Suprapubic skin (tissue), 4 donors: Measurements from ENCODE around the gene TEAD2.

Source experiments
- CTCF ChIP-seq, 2 donors: fragments of 200-600 bp in 1 of 2; fragments of 450-650 bp in 1 of 2; sonication (generic) in 1 of 2; IDR thresholded peaks; one replicate each; pipeline ENCODE4 v1.5.1; 2016 to 2019; ENCODE audit warnings: antibody characterized with exemption in 2 of 2, mild to moderate bottlenecking in 1 of 2, moderate library complexity in 1 of 2
- EP300 ChIP-seq: sonication (generic); formaldehyde crosslinking; IDR thresholded peaks from one replicate; pipeline ENCODE4 v1.6.1; 2017; ENCODE audit warnings: antibody characterized with exemption
- POLR2A ChIP-seq, 2 donors: fragments of 450-650 bp; IDR thresholded peaks; one replicate each; pipeline ENCODE4 v1.6.1; 2017; ENCODE audit warnings: antibody characterized with exemption in 2 of 2, mild to moderate bottlenecking in 2 of 2, moderate library complexity in 2 of 2
- POLR2AphosphoS5 ChIP-seq, 3 donors: sonication (generic); formaldehyde crosslinking; IDR thresholded peaks; one replicate each; pipeline ENCODE4 v1.6.1; 2017; ENCODE audit warnings: antibody characterized with exemption in 3 of 3

GRCh38 chr19:49344505-49345423, 17.5 kb downstream of the TEAD2 start:
- TF ChIP-seq CTCF (IDR thresholded peaks at IDR 0.05) (no peak), POLR2A (IDR thresholded peaks at IDR 0.05) (no peak), POLR2AphosphoS5 (IDR thresholded peaks at IDR 0.05) (no peak), EP300 (no peak)
